Chondrocyte (in vitro differentiated cells): Measurements from ENCODE around the gene CACNB3. TPM values are rescaled to one million over a fixed set of nuclear protein-coding genes. Genes with fewer than 3 reads are reported as not detected.
A peak's percentile ranks its signal among the peaks of the same experiment; 100 is the strongest.
"Not testable (repeated sequence)": the region's sequence is repeated elsewhere in the genome, so short reads cannot be mapped to it uniquely, and the experiment has no call there.

ENCODE experiments used
- DNase-seq: peaks from one replicate; pipeline ENCODE4 v3.0.0; 2021; ENCODE audit warnings: mixed read lengths, low spot score
- H3K27ac Mint-ChIP-seq: one replicate; pipeline ENCODE4 v1.8.0; 2021; ENCODE audit warnings: mild to moderate bottlenecking, moderate library complexity, mixed read lengths; ENCODE audit not compliant: unreplicated experiment
- H3K27me3 Mint-ChIP-seq: 2 replicates; pipeline ENCODE4 v1.8.0; 2021; ENCODE audit warnings: low read depth, mixed read lengths
- H3K36me3 Mint-ChIP-seq: 2 replicates; pipeline ENCODE4 v1.8.0; 2021; ENCODE audit warnings: low read depth, mixed read lengths
- H3K4me1 Mint-ChIP-seq: 2 replicates; pipeline ENCODE4 v1.8.0; 2021; ENCODE audit warnings: low read depth, mild to moderate bottlenecking, mixed read lengths
- H3K4me3 Mint-ChIP-seq: one replicate; pipeline ENCODE4 v1.8.0; 2021; ENCODE audit warnings: mild to moderate bottlenecking, moderate library complexity, mixed read lengths; ENCODE audit not compliant: unreplicated experiment
- H3K9me3 Mint-ChIP-seq: 2 replicates; pipeline ENCODE4 v1.8.0; 2021; ENCODE audit warnings: low read depth, mixed read lengths
- CTCF ChIP-seq: fragments of 200-600 bp; sonication (generic); IDR thresholded peaks from 2 replicates; pipeline ENCODE4 v1.5.0; 2021; ENCODE audit warnings: antibody characterized with exemption, mild to moderate bottlenecking, moderate library complexity
- total RNA-seq: library from RNA; stranded (reverse); gene quantifications from 3 replicates; pipeline ENCODE4 v1.2.1, GENCODE V29; 2021

The CACNB3 gene
- total RNA-seq, 1 donor from 2014 or later, result 69.5 TPM

- DNase-seq, result no peak
- Mint-ChIP-seq H3K27ac (no peak overlapping the region), H3K4me1 (no peaks in the 10 kb centered on the region), H3K9me3 (no peaks in the 10 kb centered on the region), H3K27me3 (no peaks in the 10 kb centered on the region), H3K36me3 (peaks cover 41% of the 10 kb centered on the region), H3K4me3 (no peak overlapping the region)
- TF ChIP-seq CTCF, result no peak
These were observed 13.0 kb downstream of the CACNB3 start for GRCh38 chr12:48831257-48831656.

- no peak for DNase-seq
- H3K36me3 Mint-ChIP-seq, result peaks cover 49% of the 10 kb centered on the region
- TF ChIP-seq CTCF, result no peak
- H3K27me3 Mint-ChIP-seq, result no peaks in the 10 kb centered on the region
- H3K9me3 Mint-ChIP-seq, result no peaks in the 10 kb centered on the region
- H3K27ac Mint-ChIP-seq, result no peak overlapping the region
- H3K4me1 Mint-ChIP-seq, result no peaks in the 10 kb centered on the region
- H3K4me3 Mint-ChIP-seq, result no peak overlapping the region
These were observed 14.2 kb downstream of the CACNB3 start for GRCh38 chr12:48832321-48833060.

GRCh38 chr12:48838048-48838447 is 19.8 kb downstream of the CACNB3 start:
- H3K27me3 Mint-ChIP-seq, result no peaks in the 10 kb centered on the region
- no peak for TF ChIP-seq CTCF
- no peak overlapping the region for H3K4me3 Mint-ChIP-seq
- H3K9me3 Mint-ChIP-seq, result no peaks in the 10 kb centered on the region
- H3K27ac Mint-ChIP-seq, result no peak overlapping the region
- DNase-seq, result no peak
- H3K36me3 Mint-ChIP-seq, result peaks cover 41% of the 10 kb centered on the region
- no peaks in the 10 kb centered on the region for H3K4me1 Mint-ChIP-seq

- H3K9me3 Mint-ChIP-seq, H3K4me3 Mint-ChIP-seq, H3K27ac Mint-ChIP-seq, H3K27me3 Mint-ChIP-seq, DNase-seq, H3K4me1 Mint-ChIP-seq: not testable (repeated sequence)
- peaks cover 30% of the 10 kb centered on the region for H3K36me3 Mint-ChIP-seq
These were observed 23.7 kb downstream of the CACNB3 start for GRCh38 chr12:48842021-48842420.

GRCh38 chr12:48851883-48852733 is 33.8 kb downstream of the CACNB3 start, which contains the start of gene DDX23:
Gene DDX23, minus strand, starts transcription at chr12:48852163. Its CDS starts 6,381 bp downstream, at chr12:48845782.
- peaks cover 29% of the 10 kb centered on the region for H3K4me1 Mint-ChIP-seq
- no peaks in the 10 kb centered on the region for H3K27me3 Mint-ChIP-seq
- H3K4me3 Mint-ChIP-seq, result peak within 1 kb of the TSS; percentile 95
- peak; percentile 96 for DNase-seq
- H3K27ac Mint-ChIP-seq, result peak within 1 kb of the TSS; percentile 95
- no peak for TF ChIP-seq CTCF
- no peaks in the 10 kb centered on the region for H3K9me3 Mint-ChIP-seq
- H3K36me3 Mint-ChIP-seq, result peaks cover 2% of the 10 kb centered on the region
